Peyer's patch (tissue), 4 donors: ENCODE measurements around the gene APPL2.

Source experiments
- POLR2A ChIP-seq, 2 donors: fragments of 450-650 bp; IDR thresholded peaks; one replicate each; pipeline ENCODE4 v1.5.1; 2017; ENCODE audit warnings: antibody characterized with exemption in 2 of 2, mild to moderate bottlenecking in 2 of 2, moderate library complexity in 2 of 2
- TF ChIP-seq, protein P1 (sequence below), 6 experiments: fragments of 450-650 bp in 4 of 6; fragments of 200-600 bp in 2 of 6; sonication (generic) in 1 of 6; IDR thresholded peaks; one replicate each; pipeline ENCODE4 v1.5.1; 2017 to 2019; ENCODE audit warnings: antibody characterized with exemption in 6 of 6, mild to moderate bottlenecking in 3 of 6, moderate library complexity in 1 of 6

DNA sequence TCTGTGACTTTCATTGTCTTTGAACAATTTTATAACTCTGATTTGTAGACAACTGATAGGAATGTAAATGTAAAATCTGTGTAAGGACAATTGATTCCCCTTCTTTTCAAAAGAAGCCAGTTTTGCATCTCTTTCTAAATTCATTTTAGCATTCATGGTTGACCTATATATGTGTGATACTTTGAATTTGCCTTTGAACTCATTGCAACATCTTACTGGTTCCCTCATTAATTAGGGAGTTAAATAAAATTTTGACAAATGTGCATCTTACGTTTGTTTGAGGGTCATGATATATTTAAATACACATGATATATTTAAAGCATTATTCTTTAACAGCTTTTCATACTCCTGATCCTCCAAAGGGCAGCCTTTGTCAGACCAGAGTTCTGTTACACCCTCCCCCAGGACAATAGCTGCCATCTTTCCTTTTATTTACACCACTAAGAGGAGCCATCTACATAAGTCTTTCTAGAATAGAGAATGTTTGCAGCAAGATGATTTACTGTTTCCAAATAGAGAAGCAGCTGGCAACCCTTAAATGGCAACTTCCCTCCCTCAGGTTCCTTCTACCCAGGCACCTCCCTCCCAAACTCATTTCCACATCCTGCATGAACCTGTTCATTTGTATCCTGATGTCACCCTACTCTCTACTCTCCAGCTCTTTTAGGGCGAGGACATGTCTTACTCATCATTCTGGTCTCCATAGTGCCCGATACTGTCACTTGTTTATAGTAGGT is 40.2 kb upstream of the APPL2 start:
- TF ChIP-seq, protein P1, sequence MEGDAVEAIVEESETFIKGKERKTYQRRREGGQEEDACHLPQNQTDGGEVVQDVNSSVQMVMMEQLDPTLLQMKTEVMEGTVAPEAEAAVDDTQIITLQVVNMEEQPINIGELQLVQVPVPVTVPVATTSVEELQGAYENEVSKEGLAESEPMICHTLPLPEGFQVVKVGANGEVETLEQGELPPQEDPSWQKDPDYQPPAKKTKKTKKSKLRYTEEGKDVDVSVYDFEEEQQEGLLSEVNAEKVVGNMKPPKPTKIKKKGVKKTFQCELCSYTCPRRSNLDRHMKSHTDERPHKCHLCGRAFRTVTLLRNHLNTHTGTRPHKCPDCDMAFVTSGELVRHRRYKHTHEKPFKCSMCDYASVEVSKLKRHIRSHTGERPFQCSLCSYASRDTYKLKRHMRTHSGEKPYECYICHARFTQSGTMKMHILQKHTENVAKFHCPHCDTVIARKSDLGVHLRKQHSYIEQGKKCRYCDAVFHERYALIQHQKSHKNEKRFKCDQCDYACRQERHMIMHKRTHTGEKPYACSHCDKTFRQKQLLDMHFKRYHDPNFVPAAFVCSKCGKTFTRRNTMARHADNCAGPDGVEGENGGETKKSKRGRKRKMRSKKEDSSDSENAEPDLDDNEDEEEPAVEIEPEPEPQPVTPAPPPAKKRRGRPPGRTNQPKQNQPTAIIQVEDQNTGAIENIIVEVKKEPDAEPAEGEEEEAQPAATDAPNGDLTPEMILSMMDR (IDR thresholded peaks at IDR 0.05): no peak
- TF ChIP-seq POLR2A (IDR thresholded peaks at IDR 0.05): no peak
